Measurements from ENCODE around the gene EIF4G2. TPM values are rescaled to one million over a fixed set of nuclear protein-coding genes. Genes with fewer than 3 reads are reported as not detected.

The EIF4G2 gene
- total RNA-seq, 1 donor, result 824 TPM

- no peak overlapping the region for H3K4me3 ChIP-seq (ENCODE audit: low read length)
- H3K9me3 ChIP-seq (ENCODE audit: low read depth, low read length), result no peaks in the 10 kb centered on the region
- H3K27me3 ChIP-seq (ENCODE audit: insufficient read depth, low read length), result no peaks in the 10 kb centered on the region
- H3K4me1 ChIP-seq (ENCODE audit: insufficient read depth, low read length), result peaks cover 69% of the 10 kb centered on the region
Measured at GRCh38 chr11:10797001-10797400, 11.7 kb downstream of the EIF4G2 start.

- Histone ChIP-seq H3K9me3 (ENCODE audit: low read depth, low read length) (no peaks in the 10 kb centered on the region), H3K4me3 (ENCODE audit: low read length) (no peak overlapping the region), H3K27me3 (ENCODE audit: insufficient read depth, low read length) (no peaks in the 10 kb centered on the region), H3K4me1 (ENCODE audit: insufficient read depth, low read length) (peaks cover 64% of the 10 kb centered on the region)
Measured at GRCh38 chr11:10796191-10796590, 12.5 kb downstream of the EIF4G2 start.

DNA sequence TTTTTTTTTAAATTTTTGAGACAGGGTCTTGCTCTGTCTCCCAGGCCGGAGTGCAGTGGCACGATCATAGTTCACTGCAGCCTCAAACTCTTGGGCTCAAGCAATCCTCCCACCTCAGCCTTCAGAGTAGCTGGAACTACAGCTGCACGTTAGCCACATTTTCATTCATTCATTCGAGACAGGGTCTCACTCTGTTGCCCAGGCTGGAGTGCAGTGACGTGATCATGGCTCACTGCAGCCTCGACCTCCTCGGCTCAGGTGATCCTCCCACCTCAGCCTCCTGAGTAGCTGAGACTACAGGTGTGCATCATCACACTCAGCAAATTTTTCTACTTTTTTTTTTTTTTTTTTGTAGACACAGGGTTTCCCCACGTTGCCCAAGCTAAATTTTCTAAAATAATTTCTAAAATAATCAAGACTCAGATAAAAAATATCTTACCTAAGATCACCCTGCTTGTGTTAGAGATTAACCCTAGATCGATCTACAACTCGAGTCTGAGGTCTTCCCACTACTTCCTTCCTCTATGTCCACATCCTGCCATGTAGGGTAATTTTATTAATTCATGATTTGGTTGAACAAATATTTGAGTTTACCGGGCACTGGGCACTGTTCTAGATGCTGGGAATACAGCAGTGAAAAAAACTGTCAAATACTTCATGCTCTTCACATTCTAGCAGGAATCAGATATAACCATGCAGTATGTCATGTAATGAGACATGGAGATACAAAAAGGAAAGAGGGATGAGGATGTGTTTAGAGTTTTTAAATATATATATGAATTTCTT is 15.1 kb downstream of the EIF4G2 start:
- H3K27me3 ChIP-seq (ENCODE audit: insufficient read depth, low read length), result no peaks in the 10 kb centered on the region
- peaks cover 43% of the 10 kb centered on the region for H3K4me1 ChIP-seq (ENCODE audit: insufficient read depth, low read length)
- no peak overlapping the region for H3K4me3 ChIP-seq (ENCODE audit: low read length)
- no peaks in the 10 kb centered on the region for H3K9me3 ChIP-seq (ENCODE audit: low read depth, low read length)

DNA sequence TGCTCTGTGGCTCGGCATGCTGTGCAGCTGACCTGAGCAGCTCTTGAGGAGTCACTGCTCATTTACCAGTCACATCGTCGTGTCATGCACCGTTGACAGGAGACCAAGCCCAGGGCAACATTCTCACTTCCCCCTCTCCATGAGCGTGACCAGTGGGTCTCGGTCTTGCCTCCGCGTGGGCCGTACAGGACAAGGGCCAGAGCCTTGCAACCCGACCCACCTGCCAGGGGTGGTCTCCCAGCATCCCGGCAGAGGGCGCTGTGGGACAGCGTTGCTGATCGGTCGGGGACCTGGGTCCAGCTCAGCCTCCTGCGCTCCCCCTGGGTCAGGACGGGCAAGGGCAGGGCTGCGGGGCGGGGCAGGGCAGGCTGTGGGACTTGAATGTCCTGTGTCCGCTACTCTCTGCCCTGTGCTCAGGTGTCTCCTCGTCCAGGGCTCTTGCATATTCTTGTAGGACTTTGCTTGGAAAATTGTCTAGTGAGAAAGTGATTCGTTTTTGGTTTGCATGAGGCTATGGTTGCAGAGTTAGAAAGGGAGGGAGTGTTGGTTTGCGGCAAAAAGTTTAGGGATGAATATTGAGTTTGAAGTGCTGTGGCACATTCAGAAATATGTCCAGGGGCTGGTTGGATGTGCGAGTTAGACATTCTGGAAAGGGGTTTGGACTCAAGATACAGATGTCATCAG is 16.2 kb downstream of the EIF4G2 start:
- Histone ChIP-seq H3K27me3 (ENCODE audit: insufficient read depth, low read length) (no peaks in the 10 kb centered on the region), H3K4me3 (ENCODE audit: low read length) (no peak overlapping the region), H3K4me1 (ENCODE audit: insufficient read depth, low read length) (peaks cover 33% of the 10 kb centered on the region), H3K9me3 (ENCODE audit: low read depth, low read length) (no peaks in the 10 kb centered on the region)

DNA sequence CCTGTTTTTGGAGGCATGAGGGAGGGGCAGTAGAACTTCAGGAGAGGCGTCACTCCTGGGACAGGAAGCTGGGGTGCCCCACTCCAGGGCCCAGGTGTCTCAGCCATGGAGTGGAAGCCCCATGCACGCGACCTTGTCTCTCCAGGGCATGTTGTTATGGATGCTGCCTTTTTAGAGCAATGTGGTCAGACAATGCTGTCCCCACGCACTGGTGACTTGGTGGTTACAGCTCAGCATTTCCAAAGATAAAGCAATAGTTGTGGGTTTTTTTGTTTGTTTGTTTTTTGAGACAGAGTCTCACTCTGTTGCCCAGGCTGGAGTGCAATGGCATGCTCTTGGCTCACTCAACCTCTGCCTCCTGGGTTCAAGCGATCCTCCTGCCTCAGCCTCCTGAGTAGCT is 22.3 kb downstream of the EIF4G2 start:
- no peaks in the 10 kb centered on the region for H3K4me1 ChIP-seq (ENCODE audit: insufficient read depth, low read length)
- no peak overlapping the region for H3K4me3 ChIP-seq (ENCODE audit: low read length)
- no peaks in the 10 kb centered on the region for H3K27me3 ChIP-seq (ENCODE audit: insufficient read depth, low read length)
- H3K9me3 ChIP-seq (ENCODE audit: low read depth, low read length), result no peaks in the 10 kb centered on the region

GRCh38 chr11:10785146-10785474 is 23.6 kb downstream of the EIF4G2 start:
- H3K9me3 ChIP-seq (ENCODE audit: low read depth, low read length), result no peaks in the 10 kb centered on the region
- no peaks in the 10 kb centered on the region for H3K27me3 ChIP-seq (ENCODE audit: insufficient read depth, low read length)
- no peak overlapping the region for H3K4me3 ChIP-seq (ENCODE audit: low read length)
- no peaks in the 10 kb centered on the region for H3K4me1 ChIP-seq (ENCODE audit: insufficient read depth, low read length)

GRCh38 chr11:10784232-10785145 is 24.2 kb downstream of the EIF4G2 start:
- Histone ChIP-seq H3K4me3 (ENCODE audit: low read length) (no peak overlapping the region), H3K9me3 (ENCODE audit: low read depth, low read length) (no peaks in the 10 kb centered on the region), H3K4me1 (ENCODE audit: insufficient read depth, low read length) (no peaks in the 10 kb centered on the region), H3K27me3 (ENCODE audit: insufficient read depth, low read length) (no peaks in the 10 kb centered on the region)

GRCh38 chr11:10780040-10780439 is 28.7 kb downstream of the EIF4G2 start:
- H3K27me3 ChIP-seq (ENCODE audit: insufficient read depth, low read length), result no peaks in the 10 kb centered on the region
- H3K4me1 ChIP-seq (ENCODE audit: insufficient read depth, low read length), result peaks cover 14% of the 10 kb centered on the region
- no peaks in the 10 kb centered on the region for H3K9me3 ChIP-seq (ENCODE audit: low read depth, low read length)
- no peak overlapping the region for H3K4me3 ChIP-seq (ENCODE audit: low read length)

DNA sequence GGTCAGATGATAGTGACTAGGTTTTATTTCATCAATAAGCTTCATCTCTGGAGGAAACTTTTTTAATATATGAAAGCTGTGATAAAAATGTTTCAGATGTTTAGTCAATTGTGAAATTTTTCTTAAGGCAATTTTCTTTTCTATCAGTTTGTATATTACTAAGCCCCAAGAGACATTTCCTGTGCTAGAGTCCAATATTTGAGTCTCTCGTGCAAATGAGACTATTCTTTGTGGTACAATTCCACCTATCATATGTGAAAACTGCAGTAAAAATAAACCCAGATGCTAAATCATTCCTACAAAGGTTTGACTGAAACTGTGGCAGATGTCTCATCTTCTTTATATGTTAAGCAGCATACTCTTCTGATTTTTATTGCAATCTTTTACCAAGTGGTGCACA is 29.6 kb downstream of the EIF4G2 start:
- Histone ChIP-seq H3K9me3 (ENCODE audit: low read depth, low read length) (no peaks in the 10 kb centered on the region), H3K4me3 (ENCODE audit: low read length) (no peak overlapping the region), H3K27me3 (ENCODE audit: insufficient read depth, low read length) (no peaks in the 10 kb centered on the region), H3K4me1 (ENCODE audit: insufficient read depth, low read length) (peaks cover 14% of the 10 kb centered on the region)

DNA sequence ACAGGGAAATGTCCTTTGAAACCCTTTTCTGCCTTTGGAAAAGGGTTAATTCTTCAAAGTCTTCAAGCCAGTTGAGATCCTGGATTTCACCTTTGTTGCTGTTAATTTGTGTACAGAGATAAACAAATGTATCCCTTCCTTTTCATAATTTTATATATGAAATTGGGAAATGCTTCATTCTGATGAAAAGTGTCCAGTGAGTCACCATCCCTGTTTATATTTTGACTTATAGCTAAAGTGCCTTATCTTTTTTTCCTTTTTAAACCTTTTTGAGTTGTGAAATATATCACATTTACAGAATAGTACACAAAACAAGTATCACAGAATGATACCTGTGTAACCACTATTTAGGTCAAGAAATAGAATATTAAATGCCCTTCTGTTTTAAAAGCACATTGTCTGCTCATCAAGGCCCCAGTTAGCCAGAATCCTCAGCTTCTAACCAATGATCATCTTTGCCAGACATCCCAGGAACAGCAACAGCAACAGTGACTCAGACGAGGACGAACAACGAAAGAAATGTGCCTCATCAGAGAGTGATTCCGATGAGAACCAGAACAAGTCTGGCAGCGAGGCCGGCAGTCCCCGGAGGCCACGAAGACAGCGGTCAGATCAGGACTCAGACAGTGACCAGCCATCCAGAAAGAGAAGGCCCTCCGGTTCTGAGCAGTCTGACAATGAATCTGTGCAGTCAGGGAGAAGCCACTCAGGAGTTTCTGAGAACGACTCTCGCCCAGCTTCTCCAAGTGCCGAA is 30.3 kb downstream of the EIF4G2 start:
- H3K4me3 ChIP-seq (ENCODE audit: low read length), result no peak overlapping the region
- H3K9me3 ChIP-seq (ENCODE audit: low read depth, low read length), result no peaks in the 10 kb centered on the region
- peaks cover 14% of the 10 kb centered on the region for H3K4me1 ChIP-seq (ENCODE audit: insufficient read depth, low read length)
- H3K27me3 ChIP-seq (ENCODE audit: insufficient read depth, low read length), result no peaks in the 10 kb centered on the region

GRCh38 chr11:10777806-10778205 is 30.9 kb downstream of the EIF4G2 start:
- H3K9me3 ChIP-seq (ENCODE audit: low read depth, low read length), result no peaks in the 10 kb centered on the region
- no peak overlapping the region for H3K4me3 ChIP-seq (ENCODE audit: low read length)
- no peaks in the 10 kb centered on the region for H3K27me3 ChIP-seq (ENCODE audit: insufficient read depth, low read length)
- H3K4me1 ChIP-seq (ENCODE audit: insufficient read depth, low read length), result peaks cover 14% of the 10 kb centered on the region

- H3K4me1 ChIP-seq (ENCODE audit: insufficient read depth, low read length), result peaks cover 14% of the 10 kb centered on the region
- no peaks in the 10 kb centered on the region for H3K27me3 ChIP-seq (ENCODE audit: insufficient read depth, low read length)
- H3K4me3 ChIP-seq (ENCODE audit: low read length), result no peak overlapping the region
- H3K9me3 ChIP-seq (ENCODE audit: low read depth, low read length), result no peaks in the 10 kb centered on the region
Measured at GRCh38 chr11:10777393-10777793, 31.3 kb downstream of the EIF4G2 start.

DNA sequence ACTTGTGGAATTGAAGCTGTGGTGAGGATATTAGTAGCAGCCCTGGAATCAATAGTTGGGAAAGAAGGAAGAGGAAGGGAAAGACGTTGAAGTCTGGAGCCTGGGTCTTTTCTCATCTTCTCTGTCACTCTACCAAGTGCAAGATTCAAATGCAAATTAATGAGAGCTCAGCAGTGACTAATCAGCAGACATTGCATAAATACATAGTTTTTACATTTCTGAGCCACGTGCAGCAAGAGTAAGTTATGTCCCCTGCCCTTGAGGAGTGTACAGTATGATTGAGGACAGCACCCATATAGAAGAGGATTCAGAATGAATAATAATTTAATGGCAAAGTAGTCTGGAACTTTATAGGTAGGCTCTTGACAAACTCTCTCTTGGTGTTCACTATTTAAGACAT is 33.9 kb downstream of the EIF4G2 start:
- Histone ChIP-seq H3K9me3 (ENCODE audit: low read depth, low read length) (no peaks in the 10 kb centered on the region), H3K27me3 (ENCODE audit: insufficient read depth, low read length) (no peaks in the 10 kb centered on the region), H3K4me1 (ENCODE audit: insufficient read depth, low read length) (peaks cover 14% of the 10 kb centered on the region)

GRCh38 chr11:10771457-10771856 is 37.3 kb downstream of the EIF4G2 start:
- Histone ChIP-seq H3K9me3 (ENCODE audit: low read depth, low read length) (no peaks in the 10 kb centered on the region), H3K27me3 (ENCODE audit: insufficient read depth, low read length) (no peaks in the 10 kb centered on the region), H3K4me3 (ENCODE audit: low read length) (no peak overlapping the region), H3K4me1 (ENCODE audit: insufficient read depth, low read length) (no peaks in the 10 kb centered on the region)

More for the DNA sequence above, 33.9 kb downstream of the EIF4G2 start:
- no peak overlapping the region for H3K4me3 ChIP-seq (ENCODE audit: low read length)

Data from mononuclear cell (primary cell).